SKM-1 treated with dmso at 0.1 percent for 144 hours (cell line): ENCODE data around the gene CD40LG.

Source experiments
- DNase-seq: peaks from one replicate; lab custom pipeline; 2025; ENCODE audit not compliant: unreplicated experiment; lab: John Stamatoyannopoulos, UW

The CD40LG gene

DNA sequence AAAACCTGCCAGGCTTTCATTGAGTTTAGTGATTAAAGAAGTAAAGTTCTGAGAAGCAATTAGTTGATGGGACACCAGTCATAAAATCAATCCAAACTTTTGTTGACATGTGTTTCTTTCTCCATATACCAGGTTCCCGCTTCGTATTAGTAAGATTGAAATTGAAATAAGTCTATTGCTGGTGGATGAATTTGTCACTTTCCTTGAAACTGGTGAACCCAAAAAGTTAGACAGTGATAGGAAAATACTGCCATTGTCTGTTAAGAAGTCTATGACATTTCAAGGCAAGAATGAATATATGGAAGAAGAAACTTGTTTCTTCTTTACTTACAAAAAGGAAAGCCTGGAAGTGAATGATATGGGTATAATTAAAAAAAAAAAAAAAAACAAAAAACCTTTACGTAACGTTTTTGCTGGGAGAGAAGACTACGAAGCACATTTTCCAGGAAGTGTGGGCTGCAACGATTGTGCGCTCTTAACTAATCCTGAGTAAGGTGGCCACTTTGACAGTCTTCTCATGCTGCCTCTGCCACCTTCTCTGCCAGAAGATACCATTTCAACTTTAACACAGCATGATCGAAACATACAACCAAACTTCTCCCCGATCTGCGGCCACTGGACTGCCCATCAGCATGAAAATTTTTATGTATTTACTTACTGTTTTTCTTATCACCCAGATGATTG, at the start of gene CD40LG:
CD40LG (plus strand) TSS at position 482 of the 684 bp plus-strand sequence; CDS start at position 573, 91 bp downstream.
- no peak for DNase-seq

DNA sequence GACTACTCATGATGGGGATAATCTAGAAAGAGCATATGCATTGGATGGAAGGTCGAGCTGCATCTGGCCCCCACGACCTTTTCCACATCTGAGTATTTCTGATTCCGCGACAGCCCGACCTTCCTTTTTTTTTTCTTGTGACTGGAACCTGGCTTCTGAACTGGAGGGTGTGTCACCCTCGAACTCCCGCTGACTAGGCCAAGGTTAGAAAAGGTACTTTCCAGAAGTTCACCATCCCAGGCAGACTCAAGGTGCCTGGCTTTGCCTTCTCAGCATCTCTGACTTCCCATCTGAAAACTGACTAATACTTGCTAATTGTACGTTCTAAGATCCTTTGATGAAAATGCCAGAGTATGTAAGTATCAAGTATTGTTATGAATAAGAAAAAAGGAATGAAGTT, 49.3 kb upstream of the CD40LG start:
- no peak for DNase-seq

DNA sequence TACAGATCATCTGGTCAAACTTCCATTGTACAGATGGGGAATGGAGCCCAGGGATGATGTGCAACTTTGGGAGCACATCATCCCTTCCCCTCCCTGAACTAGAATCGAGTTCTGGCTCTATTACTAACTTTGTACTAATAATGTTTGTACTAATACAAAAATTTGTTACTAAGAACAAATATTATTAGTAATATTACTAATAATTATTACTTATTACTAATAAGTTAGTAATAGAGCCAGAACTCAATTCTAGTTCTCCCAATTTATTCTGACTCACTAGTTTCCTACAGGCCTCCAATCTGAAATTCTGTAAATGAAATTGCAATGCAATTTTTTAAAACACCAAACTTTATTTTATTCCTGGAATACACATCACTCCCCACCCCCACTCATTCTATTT, 47.9 kb upstream of the CD40LG start:
- DNase-seq = no peak

DNA sequence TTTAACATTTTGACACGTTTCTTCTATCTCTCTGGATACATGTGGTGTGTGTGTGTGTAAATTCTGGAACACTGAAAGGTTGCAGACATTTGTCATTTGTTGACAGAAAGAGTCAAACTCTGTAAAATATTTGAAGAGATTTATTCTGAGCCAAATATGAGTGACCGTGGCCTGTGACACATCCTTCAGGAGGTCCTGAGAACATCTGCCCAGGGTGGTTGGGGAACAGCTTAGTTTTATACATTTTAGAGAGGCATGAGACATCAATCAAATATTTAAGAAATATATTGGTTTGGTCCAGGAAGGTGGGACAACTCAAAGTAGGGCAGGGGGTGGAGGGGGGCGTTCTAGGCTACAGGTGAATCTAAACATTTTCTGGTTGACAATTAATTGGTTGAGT, 40.7 kb upstream of the CD40LG start:
- DNase-seq = no peak

DNA sequence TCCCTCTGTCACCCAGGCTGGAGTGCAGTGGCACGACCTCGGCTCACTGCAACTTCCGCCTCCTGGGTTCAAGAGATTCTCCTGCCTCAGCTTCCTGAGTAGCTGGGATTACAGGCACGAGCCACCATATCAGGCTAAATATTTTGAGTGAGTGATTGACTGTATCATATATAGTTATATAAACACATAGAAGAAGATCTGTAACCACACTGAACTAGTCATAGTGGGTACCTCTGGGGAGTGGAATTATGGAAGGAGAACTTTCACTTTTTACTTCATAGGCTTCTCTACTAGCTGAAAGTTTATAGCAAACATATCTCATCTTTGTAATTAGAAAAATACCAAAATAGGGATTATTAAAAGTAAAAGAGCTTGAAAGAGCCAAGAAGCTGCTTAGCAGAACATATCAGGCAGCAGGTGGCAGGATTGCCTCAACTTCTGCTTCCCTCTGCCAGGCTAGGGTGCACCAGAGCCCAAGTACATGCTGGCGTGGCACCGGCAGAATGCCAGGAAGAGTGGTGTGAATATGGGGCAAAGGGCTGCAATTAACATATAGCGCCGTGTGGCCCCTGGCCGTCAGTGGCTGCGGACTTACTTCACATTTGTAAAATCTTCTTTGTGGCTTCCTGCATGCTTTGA, 39.5 kb upstream of the CD40LG start:
- DNase-seq = no peak

DNA sequence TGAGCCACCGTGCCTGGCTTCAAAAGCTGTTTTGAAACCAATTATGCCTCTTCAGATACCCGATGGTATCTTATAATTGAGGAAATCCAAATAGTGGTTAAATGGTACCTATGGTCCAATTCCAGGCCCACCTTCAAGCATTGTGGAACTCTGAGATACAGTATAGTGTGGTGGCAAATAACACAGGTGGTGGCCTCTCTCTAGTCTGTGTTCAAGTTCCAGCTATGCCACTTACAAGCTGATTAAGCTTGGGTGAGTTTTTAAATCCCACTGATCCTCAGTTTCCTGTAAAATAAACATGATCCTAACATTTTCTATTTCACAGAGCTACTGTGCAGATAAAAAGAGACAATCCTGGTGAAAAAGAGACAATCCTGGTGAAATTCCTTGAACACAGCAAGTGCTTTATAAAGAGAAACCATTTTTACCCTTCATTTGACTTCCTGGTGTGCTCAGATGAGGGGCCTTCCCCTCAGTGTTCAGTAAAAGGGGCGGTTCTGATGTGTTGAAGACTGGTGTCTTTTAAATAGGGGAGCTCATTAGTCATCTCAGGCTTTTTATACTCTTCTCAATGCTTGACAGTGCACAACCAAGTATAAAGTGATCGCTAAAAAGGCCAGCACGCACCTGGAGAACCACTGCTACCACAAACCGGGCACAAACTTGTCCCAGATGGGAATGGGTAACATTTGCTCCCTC, 30.8 kb upstream of the CD40LG start:
- DNase-seq = no peak

DNA sequence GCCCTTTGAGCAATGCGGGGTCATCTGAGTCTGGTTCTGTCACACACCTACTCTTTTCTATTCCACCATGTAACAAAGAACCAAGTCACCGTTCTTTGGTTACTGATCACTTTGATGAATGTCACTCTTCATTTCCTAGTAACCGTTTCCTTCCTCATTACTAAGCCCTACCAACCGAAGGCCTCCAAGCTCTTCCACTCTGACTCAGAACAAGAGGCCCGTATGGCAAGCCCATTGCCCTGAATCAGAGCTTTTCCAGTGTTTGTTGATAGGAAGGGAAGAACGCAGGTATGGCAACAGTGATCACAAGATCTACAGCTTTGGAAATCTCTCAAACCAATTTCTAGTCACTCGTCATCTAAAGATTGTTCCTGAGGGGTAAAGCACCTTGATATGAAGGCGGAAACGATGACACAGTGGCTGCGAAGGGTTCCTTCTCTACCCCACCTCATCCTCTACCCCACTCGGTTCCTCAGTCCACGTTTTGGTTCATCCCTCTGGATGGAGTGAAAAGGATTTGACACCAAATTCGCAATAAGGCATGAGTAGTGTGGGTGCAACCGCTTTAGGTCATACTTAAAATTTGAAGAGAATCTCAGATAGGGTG, 28.0 kb upstream of the CD40LG start:
- DNase-seq = no peak

DNA sequence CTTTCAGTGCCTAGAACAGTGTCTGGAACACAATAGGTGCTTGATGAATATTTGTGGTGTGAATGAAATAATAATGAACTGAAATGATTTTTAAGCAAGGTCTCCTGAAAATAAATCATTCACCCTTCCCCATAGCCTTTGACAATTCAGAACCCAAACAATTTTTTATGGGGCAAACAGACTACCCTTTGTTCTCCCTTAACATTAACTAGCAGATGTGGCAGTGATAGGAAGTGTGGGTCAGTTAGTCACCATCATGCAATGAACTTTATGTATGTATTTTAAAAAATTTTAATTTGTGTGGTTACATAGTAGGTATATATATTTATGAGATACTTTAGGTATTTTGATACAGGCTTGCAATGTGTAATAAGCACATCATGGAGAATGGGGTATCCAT, 27.2 kb upstream of the CD40LG start:
- DNase-seq = no peak

DNA sequence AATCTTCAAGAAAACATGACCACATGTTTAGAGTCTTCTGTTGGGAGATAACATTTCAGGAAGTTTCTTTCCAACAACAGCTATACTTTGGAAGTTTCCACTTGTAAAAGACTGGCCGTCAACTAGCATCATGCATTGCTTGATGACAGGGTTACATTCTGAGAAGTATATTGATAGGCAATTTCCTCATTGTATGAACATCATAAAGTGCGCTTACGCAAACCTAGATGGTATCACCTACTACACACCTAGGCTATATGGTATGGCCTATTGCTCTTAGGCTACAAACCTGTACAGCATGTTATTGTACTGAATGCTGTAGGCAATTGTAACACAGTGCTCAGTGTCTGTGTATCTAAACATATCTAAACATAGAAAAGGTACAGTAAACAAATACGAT, 25.4 kb upstream of the CD40LG start:
- DNase-seq = no peak

DNA sequence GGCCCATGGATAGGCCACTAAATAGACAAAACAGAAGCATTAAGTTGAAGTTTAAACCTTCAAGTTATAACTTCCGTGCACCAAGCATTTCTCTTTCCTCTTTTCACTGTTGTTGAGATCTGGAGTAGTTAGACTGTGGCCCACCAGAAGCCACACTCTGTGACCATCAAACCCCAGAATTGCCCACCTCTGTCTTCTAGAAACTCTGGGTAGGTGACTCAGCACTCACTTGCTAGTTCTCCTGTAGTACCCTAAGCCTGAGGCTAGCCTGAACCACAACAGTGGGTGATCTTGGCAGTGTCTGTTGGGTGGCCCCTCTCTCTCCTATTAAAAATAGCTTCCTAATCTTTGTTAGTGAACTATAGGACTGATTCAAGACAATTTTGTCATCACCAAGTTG, 24.6 kb upstream of the CD40LG start:
- DNase-seq = no peak

DNA sequence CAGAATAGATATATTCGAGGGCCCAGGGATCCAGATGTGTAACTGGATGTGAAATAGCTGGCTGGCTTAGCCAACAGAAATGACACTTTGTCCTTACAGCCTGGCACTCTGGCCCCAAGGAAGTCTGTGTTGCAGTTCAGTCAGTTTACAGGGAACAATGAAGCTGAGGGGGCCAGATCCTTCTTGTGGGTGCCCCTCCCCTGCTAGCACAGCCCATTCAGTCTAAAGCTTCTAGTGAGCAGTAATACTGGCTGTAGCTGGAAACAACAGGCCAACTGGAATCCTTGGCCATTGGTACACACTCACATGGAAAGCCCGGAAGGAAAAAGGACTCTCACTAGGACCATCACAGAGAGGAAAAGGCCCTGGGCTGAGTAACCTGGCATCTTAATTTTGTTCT, 22.7 kb upstream of the CD40LG start:
- DNase-seq = no peak

DNA sequence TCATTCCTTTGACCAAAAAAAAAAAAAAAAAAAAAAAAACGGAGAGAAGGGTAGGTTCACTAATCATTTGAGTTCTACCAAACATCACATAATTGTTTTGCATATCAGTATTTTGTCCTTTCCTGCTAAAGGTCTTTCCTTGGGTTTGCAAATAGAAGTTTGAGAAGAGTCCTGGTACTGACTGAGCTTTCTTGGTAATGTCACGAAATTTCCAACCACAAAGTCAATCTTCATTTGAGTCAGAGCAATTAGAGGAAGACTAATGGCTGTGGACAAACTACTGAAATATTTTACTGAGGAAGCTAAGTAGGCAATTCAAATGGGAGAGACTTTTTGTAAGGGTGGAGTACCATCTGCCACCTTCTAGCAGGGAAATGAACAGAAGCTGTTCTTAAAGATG, 21.7 kb upstream of the CD40LG start:
- no peak for DNase-seq

DNA sequence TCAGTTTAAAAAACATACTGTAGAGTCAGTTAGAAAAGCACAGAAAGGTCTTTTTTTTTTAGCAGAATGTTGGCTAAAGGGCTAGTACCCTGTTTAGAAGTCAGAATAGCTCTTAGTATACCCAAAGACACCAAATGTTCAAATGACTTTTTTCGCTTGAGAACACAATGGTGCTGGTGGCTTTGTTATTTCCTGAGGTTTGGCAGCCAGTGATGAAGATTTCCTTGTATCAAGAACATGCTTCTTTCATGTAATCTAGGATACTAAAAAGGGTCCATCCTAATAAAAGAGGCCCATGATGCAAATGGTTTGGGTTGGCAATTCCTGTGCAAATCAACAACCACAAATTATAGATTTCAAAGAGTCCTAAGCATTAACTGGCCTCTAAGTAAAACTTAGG, 21.1 kb upstream of the CD40LG start:
- DNase-seq = no peak

DNA sequence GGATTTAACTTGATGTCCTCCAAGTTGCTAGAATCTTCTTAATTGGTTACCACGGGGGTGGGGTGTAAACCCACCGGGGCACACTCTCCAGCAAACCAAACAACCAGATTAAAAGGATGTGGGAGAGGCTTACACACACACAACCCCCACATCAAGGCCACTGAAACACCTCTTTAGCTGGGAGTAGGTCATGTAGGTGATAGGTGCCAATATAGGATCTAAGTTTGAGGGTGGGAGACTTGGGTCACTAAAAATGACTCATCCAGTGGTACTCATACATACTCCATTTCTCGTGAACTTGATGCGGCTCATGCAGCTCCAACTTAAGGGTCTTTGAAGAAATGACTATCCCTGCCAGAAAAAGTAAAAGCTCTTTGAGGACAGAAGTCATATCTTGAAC, 20.5 kb upstream of the CD40LG start:
- DNase-seq = no peak

DNA sequence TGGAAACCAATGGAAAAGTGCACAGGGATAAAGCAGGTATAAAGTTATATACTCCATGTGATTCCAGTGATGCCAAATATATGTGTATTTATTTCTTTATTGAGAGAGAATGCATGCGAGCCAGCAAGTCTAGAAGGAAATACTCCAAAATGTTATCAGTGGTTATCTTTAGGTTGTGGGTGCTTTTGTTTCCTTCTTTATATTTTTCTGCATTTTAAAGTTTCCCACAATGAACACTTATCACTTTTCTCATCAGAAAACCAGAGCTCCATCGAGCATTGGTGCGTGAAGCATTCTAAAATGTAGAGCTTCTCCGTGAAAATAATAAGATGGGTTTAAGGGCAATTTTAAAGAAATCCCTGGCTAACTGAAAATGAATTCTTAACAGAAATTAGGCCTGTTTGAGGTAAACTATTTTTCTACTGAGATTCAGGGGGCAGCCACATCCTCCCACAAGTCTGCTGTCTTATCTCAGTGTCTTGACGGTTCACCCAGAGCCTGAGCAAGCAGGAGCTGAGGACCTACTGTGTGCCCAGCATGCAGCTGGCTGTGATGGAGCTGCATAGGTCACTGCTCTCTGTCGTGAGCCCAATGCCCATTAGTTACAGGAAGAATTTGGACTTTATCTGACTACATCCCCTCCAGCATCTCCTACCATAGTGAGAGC, 18.7 kb upstream of the CD40LG start:
- DNase-seq = no peak

DNA sequence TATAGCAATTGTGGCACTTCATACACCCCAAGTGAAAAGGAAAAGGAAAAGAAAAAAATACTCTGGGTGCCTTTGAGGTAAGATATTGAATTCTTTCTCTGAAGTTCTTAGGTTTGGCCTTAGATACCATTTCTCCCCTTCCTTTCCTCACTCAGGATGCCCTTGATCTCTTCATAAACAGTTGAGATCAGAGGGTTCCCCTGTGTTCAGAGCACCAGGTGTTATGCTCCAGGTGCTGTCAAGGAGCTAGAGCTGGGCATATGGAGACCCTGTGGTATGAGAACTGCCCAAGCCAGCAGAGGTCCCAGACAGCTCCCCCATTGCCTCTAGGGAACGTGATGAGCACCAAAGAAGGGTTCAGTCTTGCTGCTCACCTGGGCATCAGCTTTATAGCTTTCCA, 17.1 kb upstream of the CD40LG start:
- no peak for DNase-seq

DNA sequence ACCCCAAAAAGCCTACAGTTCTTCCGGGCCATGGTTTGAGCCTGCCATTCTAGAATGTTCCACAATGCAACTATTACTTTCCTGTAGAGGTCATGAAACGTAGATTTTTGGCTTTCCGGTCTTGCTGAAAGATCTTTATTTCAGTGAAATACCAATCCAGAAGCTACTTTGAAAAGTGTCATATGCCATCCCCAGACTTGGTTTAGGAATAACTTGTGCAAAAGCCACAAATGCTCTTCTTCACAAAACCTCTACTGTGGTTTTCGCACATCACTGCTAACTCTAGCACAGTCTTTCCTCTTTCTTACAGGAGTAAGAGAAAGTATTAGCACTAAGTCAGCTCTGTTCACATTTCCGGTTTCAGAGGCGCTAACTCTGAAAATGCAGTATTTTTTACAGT, 12.7 kb upstream of the CD40LG start:
- DNase-seq = no peak

DNA sequence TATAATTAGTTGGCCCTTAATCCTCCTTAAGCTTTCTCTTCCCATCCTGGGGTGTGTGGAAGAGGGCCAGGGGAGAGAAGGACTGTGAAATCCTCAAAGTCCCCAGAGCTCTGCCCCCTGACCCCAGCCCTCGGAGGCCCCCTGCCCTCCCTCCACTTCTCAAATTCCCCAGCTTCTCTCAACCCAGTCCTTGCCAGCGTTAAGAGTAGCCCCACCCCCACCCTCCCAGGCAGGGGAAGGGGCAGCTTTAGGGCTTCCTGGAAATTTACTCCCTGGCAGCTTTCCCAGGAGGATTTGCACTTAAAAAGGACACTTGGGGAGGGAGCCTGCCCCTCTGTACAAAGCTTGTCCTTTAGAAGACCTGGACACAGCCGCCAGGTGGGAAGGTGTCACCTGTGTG, 11.8 kb upstream of the CD40LG start:
- no peak for DNase-seq

DNA sequence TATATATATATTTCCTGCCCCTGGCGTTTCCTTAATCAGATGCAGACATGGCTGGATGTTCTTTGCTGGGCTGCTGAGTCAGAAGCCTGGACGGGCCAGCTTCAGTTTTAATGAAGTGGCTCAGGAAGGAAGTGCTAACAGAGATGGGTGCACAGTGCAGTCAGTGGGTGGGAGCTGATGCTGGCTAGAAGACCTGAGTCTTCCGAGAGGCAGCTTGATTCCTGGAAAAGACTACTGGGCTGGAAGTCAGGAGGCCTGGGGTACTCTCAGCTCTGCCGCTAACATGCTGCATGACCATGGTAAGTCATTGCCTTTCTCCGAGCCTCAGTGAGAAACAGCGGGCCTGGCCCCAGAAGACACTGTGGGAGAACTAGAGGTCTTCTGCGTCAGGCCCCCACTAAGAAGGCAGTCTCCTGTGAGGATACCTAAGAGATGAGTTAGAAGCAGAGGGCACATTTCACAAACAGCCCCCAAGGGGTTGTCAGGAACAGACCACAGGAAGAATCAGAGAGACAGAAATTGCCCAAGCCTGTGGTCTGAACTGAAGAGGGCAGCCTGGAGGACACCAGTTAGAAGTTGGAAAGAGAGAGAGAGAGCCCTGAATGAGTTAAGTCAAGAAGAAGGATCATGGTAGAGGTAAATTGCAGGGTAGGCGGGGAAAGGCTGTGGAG, 8.3 kb upstream of the CD40LG start:
- no peak for DNase-seq

DNA sequence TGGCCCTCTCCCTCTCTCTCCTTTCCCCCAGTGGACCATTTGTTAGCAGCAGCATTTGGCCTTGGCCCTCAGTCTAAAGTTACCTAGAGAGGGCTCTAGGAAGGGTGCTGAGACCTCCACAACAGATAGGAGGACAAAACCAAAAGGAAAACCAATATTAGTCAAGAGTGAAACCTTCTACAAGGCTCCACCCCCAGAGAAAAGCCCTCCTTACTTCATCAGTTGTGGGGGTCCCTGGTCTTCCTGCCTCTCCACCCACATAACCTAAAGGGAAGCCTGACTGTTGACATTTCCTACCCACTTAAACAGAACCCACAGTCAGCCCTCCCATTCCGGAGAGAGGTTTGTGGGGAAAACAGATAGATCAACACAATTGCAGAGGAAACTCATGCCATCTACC, 4.7 kb upstream of the CD40LG start:
- no peak for DNase-seq
